ENCODE data around the gene DISP1.
"Not testable (repeated sequence)": the region's sequence is repeated elsewhere in the genome, so short reads cannot be mapped to it uniquely, and the experiment has no call there.

Gene DISP1

GRCh38 chr1:222792744-222793143, 22.1 kb upstream of the DISP1 start:
- DNase-seq (ENCODE audit: low spot score) = no peak

DNA sequence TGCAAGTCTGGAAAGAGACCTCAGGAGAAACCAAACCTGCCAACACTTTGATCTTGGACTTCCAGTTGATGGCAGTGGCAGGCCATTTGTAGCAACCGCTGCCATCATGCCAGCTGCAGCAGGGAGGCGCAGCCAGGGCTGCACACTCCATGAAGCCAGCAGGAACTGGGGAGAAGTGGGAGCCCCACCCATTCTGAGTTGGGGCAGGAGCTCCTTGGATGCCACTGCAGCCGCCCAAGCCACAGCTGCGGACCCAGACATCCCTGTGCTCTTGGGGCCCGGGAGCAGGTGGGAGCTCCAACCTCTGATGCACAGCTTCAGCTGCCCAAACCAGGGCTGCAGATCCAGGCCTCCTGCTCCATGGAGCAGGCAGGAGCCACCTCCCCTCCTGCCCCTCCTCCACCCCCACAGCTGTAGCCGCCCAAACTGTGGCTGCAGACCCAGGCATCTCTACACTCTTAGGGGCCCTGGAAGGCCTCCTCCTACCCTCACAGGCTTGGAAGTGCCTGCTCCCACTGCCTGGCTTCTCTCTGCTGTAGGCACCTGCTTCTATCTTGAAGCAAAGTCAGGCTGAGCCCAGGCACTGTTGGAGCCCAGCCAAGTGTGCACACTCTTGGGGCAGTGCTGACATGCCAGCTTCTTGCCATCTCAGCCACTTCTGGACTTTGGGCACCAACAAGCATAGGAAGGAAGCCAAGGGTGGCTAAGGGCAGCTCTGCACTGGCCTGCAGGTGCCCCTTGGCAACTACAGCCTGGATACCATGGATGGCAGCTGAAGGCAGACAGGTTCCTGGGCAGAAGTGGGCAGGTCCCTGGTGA, 20.0 kb upstream of the DISP1 start:
- DNase-seq (ENCODE audit: low spot score) = no peak

DNA sequence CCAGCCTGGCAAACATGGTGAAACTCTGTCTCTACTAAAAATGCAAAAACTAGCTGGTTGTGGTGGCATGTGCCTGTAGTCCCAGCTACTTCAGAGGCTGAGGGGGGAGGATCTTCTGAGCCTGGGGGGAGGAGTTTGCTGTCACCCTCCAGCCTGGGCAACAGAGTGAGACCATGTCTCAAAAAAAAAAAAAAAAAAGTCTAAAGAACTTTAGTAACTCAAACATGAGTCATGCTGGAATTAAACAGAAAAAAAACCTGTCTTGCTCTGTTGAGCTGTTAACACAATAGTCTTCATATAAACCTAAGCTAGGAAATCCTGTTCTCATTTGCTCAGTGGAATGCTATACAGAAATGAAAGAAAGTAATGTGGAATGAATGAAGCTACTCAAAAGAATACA, 16.7 kb upstream of the DISP1 start:
- no peak for DNase-seq (ENCODE audit: low spot score)

DNA sequence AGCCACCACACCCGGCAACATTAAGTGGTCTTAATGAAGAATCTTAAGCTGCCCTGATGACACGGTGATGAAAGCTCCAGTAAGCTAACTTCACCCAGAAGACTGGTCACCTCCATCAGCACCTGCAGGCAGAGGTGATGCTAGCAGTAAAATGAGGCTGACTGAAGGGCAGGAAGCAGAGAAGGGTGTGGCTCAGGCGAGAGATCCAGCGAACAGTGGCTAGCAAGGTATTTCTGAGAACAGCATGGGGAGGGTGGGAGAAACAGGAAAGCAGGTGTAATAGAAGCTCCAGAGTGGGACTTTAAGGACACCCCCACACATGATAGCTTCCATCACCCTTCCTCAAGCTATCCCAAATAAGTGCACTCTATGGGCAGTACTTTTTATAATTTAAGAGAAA, 15.9 kb upstream of the DISP1 start:
- no peak for DNase-seq (ENCODE audit: low spot score)

- DNase-seq (ENCODE audit: low spot score) = no peak
Measured at GRCh38 chr1:222801067-222801466, 13.8 kb upstream of the DISP1 start.

- no peak for DNase-seq (ENCODE audit: low spot score)
Measured at GRCh38 chr1:222811671-222812070, 3.2 kb upstream of the DISP1 start.

DNA sequence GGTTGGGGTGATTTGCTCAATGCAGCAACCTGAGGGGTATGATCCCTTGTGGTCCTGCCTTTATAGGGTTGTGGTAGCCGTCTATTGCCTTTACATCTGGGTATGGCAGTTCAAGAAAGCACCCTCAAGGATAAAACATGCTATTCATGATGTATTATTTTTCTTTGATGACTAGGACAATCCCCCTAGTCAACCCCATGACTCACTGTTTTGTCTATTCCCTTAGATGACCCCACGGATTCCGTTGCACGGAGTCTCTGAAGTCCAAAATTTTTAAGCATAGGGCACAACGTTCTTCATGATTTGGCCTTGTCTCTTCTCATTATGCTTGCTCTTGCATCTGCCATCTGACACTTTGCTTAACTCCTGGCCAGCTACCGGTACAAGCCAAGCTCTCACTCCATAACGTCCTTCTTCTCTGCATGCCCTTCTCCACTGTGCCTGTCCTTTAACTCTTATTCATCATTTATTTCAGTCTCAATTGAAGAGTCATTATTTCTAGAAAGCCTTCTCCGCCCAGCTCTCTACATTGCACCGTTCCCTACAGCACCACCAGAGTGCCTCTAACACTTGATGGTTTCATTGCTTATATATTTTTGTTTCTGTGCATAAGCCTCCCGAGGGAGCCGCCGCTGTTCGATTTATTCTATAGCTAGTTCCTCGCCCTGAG, 838 bp upstream of the DISP1 start:
- DNase-seq (ENCODE audit: low spot score) = no peak

DNA sequence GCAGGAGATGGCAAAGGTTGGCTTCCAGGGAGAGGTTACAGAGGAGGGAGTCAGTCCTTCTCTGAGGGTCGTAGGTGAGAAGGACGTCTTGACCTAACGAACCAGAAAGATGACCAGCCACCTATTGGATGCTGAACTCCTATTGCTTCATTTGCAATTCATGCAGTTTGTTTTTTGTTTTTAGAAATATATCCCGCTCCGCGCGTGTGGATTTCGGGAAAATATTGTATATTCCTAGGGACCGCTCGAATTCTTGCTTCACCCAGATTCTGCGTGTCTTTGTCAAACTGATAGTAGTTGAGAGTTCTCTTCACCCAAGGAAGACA, 564 bp downstream of the DISP1 start:
- DNase-seq (ENCODE audit: low spot score) = no peak

GRCh38 chr1:222817529-222817928, 2.7 kb downstream of the DISP1 start:
- DNase-seq (ENCODE audit: low spot score) = no peak

- no peak for DNase-seq (ENCODE audit: low spot score)
Measured at GRCh38 chr1:222818171-222818570, 3.3 kb downstream of the DISP1 start.

DNA sequence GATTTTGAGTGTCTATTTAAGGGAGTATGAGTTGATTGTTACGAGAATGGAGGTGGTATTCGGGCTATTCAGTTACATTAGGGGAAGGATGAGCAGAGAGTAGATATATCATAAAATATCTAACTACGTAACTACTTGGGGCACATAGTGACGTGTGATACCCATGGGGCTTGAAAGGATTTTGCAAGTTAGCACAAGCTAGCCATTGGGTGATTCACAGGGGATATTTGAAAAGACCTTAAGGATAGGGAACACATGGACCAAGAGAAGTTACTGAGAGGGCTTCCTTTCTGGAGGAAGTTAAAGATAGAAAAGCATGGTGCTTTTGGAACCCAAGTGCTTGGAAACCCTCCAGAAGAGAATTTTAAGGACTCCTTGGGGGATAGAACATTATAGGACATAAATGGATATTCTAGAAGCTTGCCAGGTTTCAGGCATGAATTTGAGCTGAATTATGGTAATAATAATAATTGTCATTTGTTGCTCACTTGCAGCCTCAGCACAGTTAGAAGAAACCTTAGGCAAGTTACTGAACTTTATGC, 5.4 kb downstream of the DISP1 start:
- no peak for DNase-seq (ENCODE audit: low spot score)

DNA sequence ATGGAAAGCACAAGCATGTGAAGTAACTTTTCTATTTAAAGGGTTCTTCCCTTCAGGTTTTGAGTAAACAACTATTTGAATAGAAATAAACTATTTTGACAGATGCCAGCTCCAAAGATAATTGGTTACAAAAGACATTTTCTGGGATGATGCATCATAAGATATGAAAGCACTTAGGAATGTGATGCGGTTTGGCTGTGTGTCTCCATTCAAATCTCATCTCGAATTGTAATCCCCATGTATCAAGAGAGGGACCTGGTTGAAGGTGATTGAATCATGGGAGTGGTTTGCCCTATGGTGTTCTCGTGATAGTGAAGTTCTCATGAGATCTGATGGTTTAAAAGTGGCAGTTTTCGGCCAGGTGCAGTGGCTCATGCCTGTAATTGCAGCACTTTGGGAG, 6.4 kb downstream of the DISP1 start:
- DNase-seq (ENCODE audit: low spot score) = no peak

DNA sequence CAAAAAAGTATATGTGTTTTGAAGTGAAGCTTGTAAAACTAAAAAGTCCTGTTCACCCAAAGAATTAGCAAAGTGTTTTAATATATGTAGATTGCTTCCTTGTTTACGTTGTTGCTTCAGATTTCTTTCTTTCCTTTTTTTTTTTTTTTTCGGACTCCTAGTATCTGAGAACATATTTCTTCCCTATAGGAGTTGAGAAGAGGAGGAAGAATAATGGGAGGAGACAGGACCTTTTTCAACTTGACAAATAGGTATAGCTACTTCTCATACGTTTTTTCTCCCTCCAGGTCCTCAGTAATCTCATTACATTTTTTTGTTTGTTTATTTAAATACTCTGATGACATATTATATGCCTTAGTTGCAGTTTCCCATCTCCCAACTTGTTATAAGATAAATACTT, 8.9 kb downstream of the DISP1 start:
- no peak for DNase-seq (ENCODE audit: low spot score)

DNA sequence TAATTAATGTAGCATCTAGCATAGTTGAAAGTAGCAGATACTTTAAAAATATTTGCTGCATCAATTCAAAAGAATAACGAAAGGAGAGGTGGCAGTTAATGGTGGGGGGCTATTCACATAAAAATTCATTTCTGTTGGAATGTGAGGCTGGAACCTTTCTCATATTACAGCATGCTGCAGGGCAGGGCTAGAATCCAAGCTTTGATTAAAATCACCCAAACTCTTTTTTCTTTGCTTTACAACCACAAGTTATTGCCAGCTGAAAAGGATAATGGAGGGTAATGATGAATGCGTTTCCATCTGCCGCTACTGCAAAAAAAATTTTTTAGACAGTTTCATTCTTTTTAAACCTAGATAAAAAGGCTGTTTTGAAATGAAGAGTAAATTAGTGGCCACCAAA, 9.8 kb downstream of the DISP1 start:
- no peak for DNase-seq (ENCODE audit: low spot score)

- no peak for DNase-seq (ENCODE audit: low spot score)
Measured at GRCh38 chr1:222828939-222829338, 14.1 kb downstream of the DISP1 start.

DNA sequence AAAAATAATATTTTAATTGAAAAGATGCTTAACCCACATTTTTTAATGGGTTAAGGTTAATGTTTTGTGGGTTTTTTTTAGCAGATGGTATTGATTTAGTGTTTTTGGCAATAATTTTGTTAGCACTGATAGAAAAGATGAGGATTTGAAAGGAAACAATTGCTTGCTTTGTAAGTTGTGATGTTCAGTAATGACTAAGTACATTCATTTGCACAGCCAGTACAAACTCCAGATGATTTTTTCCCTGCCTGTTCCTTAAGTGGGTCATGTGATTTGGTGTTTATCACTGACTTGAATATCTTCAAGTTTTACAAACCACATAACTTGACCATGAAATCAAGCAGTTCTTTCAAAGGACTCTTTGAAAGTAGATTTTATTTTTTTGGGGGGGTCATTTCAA, 15.0 kb downstream of the DISP1 start:
- no peak for DNase-seq (ENCODE audit: low spot score)

DNA sequence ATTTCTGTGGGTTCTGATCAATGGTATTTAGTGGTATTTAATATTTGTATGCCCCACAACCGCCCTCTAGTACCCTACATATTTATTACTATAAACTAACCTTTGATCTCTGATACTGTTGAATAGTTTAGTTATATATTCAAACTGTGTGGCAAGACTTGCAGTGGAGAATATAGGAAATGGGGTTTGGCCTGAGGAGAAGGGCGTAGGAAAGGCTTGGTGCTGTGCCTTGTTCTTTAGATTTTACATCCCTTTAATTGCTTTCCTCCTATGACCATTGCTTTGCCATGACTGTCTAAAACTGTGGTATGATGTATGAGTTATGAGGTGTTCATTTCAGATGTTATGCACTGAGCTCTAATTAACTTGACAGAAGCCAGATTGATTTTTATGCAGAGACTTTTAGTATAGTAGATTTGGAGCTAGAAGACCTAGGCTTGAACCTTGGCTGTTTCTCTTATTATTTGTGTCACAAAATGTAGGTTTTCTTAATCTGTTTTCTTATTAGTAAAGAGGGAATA, 18.6 kb downstream of the DISP1 start:
- DNase-seq (ENCODE audit: low spot score) = no peak

- DNase-seq (ENCODE audit: low spot score) = no peak
Measured at GRCh38 chr1:222843469-222844410, 28.9 kb downstream of the DISP1 start.

DNA sequence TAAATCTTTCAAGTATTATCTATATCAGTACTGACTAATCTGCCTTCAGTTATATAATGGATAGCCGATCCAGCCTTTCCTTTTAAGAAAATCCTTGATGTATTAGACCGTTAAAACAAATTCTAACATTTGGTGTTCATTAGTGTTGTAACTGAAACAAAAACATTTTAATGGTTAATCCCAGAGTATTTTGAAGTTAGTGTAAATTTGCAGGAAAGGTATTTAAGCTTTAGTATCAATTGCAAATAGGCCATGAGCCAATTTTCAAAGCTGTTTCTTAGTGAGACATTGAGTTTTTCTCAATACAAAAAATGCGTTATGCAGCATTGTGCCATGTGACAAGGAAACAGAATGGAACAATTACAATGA, 29.6 kb downstream of the DISP1 start:
- DNase-seq (ENCODE audit: low spot score) = no peak

DNA sequence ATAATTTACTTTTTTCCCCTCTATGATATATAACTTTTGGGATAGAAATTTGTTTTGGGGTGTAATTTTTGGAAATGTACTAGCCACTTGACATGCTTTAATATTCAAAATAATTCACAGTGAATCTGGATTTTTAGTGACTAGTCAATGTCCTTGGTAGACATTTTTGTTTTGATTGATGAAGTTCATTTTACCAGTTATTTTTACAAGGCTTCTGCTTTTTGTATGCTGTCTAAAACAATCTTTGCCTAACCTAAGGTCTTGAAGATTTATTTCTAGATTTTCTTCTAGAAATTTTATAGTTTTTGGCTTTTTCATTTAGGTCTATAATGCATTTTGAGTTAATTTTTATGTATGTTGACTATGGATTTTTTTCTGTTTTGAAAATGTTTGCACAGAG, 30.9 kb downstream of the DISP1 start:
- no peak for DNase-seq (ENCODE audit: low spot score)

GRCh38 chr1:222850550-222850949, 35.7 kb downstream of the DISP1 start:
- not testable (repeated sequence) for DNase-seq (ENCODE audit: low spot score)

- no peak for DNase-seq (ENCODE audit: low spot score)
Measured at GRCh38 chr1:222852326-222852725, 37.5 kb downstream of the DISP1 start.

All from germinal center (tissue), 1 donor.